Activated CD8-positive, alpha-beta T cell treated with anti-CD3 and anti-CD28 coated beads for 36 hours (primary cell): ENCODE results near the gene LRP1B. TPM values are rescaled to one million over a fixed set of nuclear protein-coding genes. Genes with fewer than 3 reads are reported as not detected.

Experiments used
- ATAC-seq: fragments of 200-7000 bp; cut with Tn5 transposase; one replicate; pipeline ENCODE4 v1.10.0; 2021; ENCODE audit warnings: mild to moderate bottlenecking, moderate library complexity
- CTCF ChIA-PET: fragments of 350-600 bp; sonication (Branson Sonifier 250); formaldehyde crosslinking; loops from one replicate; lab custom pipeline; 2021; ENCODE audit warnings: antibody characterized with exemption; lab: Charles Lee
- POLR2A ChIA-PET: fragments of 350-600 bp; sonication (Branson Sonifier 250); formaldehyde crosslinking; loops from one replicate; lab custom pipeline; 2021; ENCODE audit warnings: antibody characterized with exemption; lab: Charles Lee
- DNase-seq: peaks from one replicate; pipeline ENCODE4 v3.0.0-alpha.2; 2020
- H3K27ac Mint-ChIP-seq: one replicate; pipeline ENCODE4 v1.8.0; 2021; ENCODE audit warnings: mild to moderate bottlenecking, mixed read lengths
- H3K27me3 Mint-ChIP-seq: one replicate; pipeline ENCODE4 v1.8.0; 2021; ENCODE audit warnings: mixed read lengths
- H3K36me3 Mint-ChIP-seq: one replicate; pipeline ENCODE4 v1.8.0; 2021; ENCODE audit warnings: low read depth, mixed read lengths
- H3K4me1 Mint-ChIP-seq: one replicate; pipeline ENCODE4 v1.8.0; 2021; ENCODE audit warnings: low read depth, mixed read lengths
- H3K4me3 Mint-ChIP-seq: one replicate; pipeline ENCODE4 v1.8.0; 2021; ENCODE audit warnings: mild to moderate bottlenecking, moderate library complexity, mixed read lengths
- H3K9me3 Mint-ChIP-seq: one replicate; pipeline ENCODE4 v1.8.0; 2021; ENCODE audit warnings: mixed read lengths
- CTCF ChIP-seq: fragments of 200-600 bp; IDR thresholded peaks from one replicate; pipeline ENCODE4 v1.8.0; 2022; ENCODE audit warnings: antibody characterized with exemption, mild to moderate bottlenecking
- intact Hi-C: fragments of 100-400 bp; cut with micrococcal nuclease; formaldehyde crosslinking; loops from one replicate; pipeline ENCODE4 v1.10.0; 2022
- total RNA-seq, 2 experiments: library from RNA; stranded (reverse); gene quantifications; one replicate each; pipeline ENCODE4 v1.2.3, GENCODE V29; 2021

The LRP1B gene
- total RNA-seq, 2 experiments from 2014 or later, result not detected

- no peak for ATAC-seq
- no peak for TF ChIP-seq CTCF
- no peak for DNase-seq
- Mint-ChIP-seq H3K4me3 (no peak overlapping the region), H3K27ac (no peak overlapping the region), H3K9me3 (peaks cover 3% of the 10 kb centered on the region), H3K27me3 (no peaks in the 10 kb centered on the region), H3K36me3 (no peaks in the 10 kb centered on the region), H3K4me1 (no peaks in the 10 kb centered on the region)
- POLR2A ChIA-PET, result no interaction called here
- CTCF ChIA-PET, result no interaction called here
- intact Hi-C loops, result no loop called here
These were observed 535.4 kb downstream of the LRP1B start for GRCh38 chr2:141595316-141595920.

DNA sequence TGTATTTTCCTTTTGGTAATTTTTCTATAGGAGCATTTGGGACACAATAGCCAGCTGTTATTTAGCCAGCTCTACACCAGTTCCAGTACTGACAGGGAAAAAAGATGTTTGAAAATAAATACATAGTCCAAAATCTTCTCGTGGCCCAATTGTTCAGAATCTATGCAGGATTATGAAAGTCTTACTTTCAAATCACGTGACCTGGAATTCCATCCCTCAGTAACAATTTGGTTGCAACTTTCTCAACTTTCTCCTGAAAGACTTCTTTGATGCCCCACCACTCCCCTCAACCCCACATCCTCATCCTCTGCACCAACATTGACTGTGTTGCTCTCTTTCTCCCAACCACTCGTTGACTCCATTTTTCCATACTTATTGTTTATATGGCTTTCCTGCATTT lies 539.0 kb downstream of the LRP1B start:
- no peak for TF ChIP-seq CTCF
- Mint-ChIP-seq H3K36me3 (no peaks in the 10 kb centered on the region), H3K4me3 (no peak overlapping the region), H3K27me3 (no peaks in the 10 kb centered on the region), H3K4me1 (no peaks in the 10 kb centered on the region), H3K9me3 (peaks cover 7% of the 10 kb centered on the region), H3K27ac (no peak overlapping the region)
- no peak for ATAC-seq
- POLR2A ChIA-PET, result no interaction called here
- intact Hi-C loops, result no loop called here
- CTCF ChIA-PET, result no interaction called here
- no peak for DNase-seq

DNA sequence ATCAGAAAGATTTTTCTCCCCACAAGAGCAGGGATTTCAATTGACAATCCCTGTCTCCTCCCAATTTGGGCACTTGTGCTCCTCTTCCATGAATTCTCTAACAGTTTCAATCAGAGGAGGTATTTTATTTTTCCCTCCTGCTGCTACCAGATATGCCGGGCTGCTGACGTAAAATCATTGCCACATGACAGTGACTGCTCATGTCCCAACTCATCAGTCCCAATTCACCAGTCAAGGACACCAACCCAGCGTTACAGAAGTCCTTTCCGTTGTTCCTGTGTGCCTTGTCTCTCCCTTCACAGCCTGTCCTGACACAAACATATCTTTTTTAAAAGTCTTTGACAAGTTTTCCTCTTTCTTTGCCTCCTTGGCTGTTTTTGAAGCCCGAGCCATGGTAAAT lies 540.2 kb downstream of the LRP1B start:
- ChIA-PET POLR2A (no interaction called here), CTCF (no interaction called here)
- ATAC-seq (no peak), DNase-seq (no peak)
- no peak for TF ChIP-seq CTCF
- Mint-ChIP-seq H3K4me3 (no peak overlapping the region), H3K9me3 (peaks cover 7% of the 10 kb centered on the region), H3K27ac (no peak overlapping the region), H3K4me1 (no peaks in the 10 kb centered on the region), H3K36me3 (no peaks in the 10 kb centered on the region), H3K27me3 (no peaks in the 10 kb centered on the region)
- intact Hi-C loops, result no loop called here

DNA sequence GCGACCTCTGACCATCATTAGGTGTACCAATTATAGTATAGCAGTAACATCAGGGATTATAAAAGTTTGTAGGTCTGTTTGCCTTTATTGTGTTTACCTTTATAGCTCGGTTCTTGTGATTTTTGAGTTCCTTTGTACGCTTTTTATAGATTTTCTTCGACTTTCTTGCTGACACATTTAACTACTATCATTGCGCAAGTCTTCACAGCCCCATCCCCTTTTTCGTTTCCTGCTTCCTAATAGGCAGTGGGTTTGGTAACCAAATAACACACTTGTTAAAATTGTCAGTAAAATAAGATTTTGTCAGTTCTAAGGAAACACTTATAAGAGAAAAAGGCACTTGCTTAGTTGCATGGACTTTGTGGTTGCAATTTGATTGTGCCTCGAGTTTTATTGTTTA lies 541.5 kb downstream of the LRP1B start:
- Mint-ChIP-seq H3K27me3 (no peaks in the 10 kb centered on the region), H3K27ac (no peak overlapping the region), H3K36me3 (no peaks in the 10 kb centered on the region), H3K4me3 (no peak overlapping the region), H3K4me1 (no peaks in the 10 kb centered on the region), H3K9me3 (peaks cover 7% of the 10 kb centered on the region)
- CTCF ChIA-PET, result no interaction called here
- DNase-seq (no peak), ATAC-seq (no peak)
- POLR2A ChIA-PET, result no interaction called here
- no peak for TF ChIP-seq CTCF
- intact Hi-C loops, result no loop called here

- Mint-ChIP-seq H3K4me1 (no peaks in the 10 kb centered on the region), H3K27me3 (no peaks in the 10 kb centered on the region), H3K9me3 (peaks cover 6% of the 10 kb centered on the region), H3K4me3 (no peak overlapping the region), H3K36me3 (no peaks in the 10 kb centered on the region), H3K27ac (no peak overlapping the region)
- no peak for ATAC-seq
- ChIA-PET CTCF (no interaction called here), POLR2A (no interaction called here)
- no peak for TF ChIP-seq CTCF
- DNase-seq, result no peak
- intact Hi-C loops, result no loop called here
These were observed 543.8 kb downstream of the LRP1B start for GRCh38 chr2:141586985-141587384.
